HG02943 (cell line): ENCODE data around the gene OTP.

Experiments used
- ATAC-seq: cut with Tn5 transposase; IDR thresholded peaks from one replicate; pipeline ENCODE4 v1.9.1; 2021; ENCODE audit warnings: mild to moderate bottlenecking, low read depth, moderate library complexity; ENCODE audit not compliant: unreplicated experiment

The OTP gene

DNA sequence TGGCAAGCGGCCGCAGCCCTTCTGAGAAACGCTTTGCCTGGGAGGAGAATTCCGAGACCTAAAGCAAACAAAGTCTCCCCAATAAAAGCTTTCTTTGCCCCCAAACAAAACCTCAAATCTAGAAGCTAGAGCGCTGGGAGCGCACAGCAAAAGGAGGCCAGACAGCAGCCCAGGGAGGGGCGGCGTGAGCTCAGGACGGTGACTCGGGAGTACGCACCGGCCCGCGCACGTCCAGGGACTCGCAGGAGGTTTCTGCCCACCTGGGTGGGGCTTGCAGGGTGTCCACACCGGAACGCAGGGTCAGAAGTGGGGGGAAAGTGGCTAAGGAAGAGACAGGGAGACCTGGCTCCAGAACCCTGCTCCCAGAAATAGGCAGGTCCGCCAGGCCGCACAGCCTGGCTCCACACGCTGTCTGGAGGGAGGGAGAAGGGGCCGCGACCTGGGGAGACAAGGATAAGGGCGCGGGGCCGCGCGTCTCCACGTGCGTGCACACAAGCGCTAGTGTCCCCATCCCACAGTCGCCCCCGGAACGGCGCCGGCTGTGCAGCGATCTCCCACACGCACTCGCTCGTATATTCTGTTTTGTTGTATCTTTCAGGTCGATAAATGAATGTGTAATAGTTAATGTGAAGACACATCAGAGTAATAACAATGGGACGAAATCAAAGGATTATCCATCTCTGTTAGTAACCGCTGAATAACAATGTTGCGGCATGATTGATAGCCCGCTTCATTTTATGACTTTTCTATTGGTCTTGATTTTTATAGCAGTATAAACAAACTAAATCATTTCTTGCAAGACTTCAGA is 2.3 kb upstream of the OTP start:
- no peak for ATAC-seq

DNA sequence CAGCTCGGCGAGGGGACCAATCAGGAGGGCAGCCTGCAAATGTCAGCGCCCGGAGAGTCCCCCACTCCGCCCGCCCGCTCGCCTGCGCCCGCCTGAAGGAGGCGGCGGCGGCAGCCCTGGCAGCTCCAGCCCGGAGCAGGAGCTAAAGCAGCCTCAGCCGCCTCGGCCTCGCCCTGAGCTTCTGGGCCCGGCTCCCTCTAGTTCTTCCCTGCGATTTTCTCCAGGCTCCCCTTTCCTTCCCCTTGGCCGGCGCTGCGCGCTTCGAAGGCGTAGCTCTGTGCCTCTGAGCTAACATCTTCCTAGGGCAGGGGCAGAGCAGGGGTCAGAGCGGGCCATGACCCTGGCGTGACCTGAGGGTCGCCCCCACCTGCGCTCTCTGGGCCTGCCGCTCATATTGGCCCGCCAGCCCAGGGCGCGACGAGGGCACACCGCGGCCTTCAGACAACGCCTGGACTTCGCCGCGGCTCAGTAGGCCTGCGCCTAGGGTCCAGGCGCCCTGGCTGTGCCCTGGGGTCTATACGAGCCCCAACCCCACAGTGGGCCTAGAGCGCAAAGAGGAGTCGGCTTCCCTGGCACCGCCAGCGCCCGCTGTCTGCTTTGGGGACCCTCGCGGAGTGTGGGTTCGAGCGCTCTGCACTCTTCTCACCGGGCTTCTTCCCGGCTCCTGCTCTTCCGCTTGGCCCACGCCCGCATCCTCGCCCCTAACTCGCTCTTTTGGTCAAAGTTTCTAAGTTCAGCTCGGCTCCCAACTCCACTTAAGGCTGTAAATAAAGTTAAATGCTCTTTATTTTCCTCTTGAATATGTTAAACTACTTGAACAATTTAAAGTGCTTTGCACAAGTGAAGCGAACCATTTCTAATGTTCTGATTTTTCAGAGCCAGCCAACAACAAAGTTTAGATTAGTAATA is 504 bp upstream of the OTP start:
- no peak for ATAC-seq

DNA sequence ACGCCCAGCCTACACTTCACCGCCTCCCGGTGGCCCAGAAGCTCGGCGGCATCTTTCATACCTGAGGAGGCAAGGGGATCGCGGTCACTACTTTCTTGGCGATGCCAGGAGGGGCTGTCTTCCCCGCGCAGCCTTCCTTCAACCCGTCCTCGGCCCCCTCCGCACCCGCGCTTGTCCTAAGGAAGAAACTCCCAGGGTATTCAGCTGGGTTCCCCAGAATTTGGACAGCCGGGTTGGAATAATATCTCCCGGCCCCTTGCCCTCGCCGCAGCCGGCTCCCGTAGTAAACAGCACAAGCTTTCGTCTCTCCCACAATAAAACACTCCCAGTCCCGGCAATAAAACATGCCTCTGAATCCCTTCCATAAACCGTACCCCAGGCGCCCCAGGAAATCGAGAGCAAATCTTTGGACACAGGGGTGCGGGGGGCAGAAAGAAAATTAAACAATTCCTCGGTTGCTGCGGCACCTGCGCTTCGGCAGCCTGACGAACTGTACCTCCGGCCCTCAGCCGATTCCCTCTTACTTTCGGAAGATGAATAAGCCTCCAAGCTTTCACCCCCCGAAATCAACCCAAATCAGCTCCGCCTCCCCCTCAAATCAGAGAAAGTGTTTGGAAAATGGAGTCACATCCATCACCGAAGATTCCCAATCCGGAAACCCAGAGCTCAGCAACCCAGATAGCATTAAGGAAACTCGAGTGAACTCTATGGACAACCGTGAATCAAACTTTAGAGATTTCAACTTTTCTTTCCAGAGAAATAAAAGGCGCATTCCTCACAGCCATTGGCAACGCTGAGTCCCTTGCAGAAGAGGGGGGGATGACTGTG is 1.1 kb downstream of the OTP start:
- no peak for ATAC-seq

DNA sequence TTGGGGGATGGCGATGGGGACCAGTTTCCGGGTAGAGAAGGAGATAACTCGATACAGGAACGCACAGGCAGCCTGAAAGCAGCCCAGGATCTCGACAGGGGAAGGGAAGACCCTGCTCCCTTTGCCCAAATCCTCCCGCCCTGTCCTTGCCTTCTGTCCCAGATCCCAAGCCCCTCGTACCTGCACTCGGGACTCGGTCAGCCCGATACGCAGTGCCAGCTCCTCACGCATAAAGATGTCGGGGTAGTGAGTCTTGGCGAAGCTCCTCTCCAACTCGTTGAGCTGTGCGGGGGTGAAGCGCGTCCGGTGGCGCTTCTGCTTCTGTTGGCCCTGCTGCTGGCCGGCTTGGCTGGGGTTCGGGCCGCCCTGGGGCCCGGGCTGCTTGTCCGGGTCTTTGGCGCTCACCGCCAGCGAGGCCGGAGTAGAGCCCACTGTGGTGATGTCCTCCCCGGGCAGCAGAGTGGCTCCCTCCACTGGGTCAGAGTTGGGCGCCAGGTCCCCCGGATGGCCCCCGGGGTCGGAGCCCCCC is 1.8 kb downstream of the OTP start:
- ATAC-seq: no peak

DNA sequence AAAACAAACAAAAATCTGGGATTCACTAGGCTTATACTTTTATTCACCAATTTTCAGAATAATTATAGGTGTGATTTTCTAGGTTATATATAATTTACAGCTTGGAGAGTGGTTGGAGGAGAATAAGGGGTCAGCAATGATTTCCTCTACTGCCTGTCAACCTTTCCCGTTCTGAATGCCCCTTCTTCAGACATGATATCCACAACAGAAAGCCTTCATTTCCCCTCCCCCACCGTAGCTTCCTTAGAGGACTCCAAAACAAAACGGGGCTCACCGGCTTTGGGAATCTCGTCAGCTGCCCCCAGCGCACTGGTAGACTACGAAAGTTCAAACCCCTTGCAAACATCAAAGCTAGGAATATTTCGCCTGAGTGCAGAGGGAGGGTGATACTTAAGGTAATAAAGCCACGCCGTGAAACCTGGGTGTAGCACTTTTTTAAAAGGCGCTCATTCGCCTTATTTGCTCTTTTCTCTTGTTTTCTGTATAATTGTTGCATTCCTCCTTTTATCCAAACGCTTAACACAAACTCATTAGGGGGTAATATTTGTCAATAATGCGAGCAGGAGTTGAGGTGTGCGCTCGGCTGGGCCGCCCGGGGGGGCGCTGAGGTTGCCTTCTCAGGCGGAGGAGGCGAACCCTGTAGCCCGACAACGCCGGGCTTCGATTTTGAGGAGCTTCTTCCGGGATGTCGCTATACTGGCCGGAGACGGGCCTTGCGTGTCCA is 2.4 kb downstream of the OTP start:
- ATAC-seq: no peak

DNA sequence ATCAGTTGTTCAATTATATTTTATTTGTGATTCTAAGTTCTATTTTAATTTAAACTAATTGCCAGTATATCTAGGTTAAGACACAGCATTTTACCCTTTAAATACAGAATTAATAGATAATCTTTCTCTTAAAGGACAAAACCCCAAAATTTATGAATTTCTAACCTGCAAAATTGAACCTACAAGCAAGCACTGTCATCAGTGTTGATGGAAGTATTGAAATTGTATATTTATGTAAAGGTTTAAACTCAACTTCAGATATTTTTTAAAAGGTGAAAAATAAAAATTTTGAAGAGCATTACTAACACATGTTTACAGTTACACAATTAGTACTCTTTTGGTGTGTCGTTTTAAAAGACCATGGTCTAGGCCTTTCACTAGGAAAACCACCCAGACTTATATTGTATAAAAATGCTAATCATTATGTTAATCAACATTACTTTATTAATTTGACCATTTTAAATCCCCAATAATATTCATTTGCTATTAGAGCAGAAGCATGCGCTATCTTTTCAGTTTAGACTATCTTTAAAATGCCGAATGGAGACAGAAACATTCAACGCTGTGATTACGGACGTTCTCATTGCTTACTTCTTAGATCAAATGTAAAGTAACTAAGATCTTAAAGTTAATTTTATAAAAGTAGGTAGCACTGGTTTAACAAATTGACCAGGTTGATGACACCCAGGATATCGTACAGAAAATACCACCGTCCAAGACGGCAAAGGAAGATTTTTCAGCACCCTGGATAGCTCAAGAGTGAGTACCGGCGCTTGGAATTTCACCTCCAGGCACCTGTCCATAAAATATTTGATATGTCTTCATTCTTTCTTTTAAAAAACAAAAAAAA is 3.2 kb downstream of the OTP start:
- no peak for ATAC-seq

DNA sequence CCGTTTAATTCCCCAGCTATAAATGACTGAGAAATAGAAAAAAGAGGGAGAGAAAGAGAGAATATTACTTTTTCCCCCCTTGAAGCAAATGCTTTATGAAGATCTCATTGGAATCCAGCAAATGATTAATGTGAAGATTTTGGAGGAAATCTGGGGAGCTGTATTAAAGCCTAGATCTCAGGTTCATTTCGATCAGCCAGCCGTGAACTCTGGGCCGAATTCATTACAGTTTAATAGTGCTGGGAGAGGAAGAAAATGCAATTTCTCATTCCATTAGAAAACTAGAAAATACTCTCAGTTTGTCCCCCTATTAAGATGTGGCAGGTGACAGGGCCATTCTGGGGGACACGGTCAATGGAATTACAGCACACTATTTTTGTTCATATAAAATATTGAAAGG is 4.8 kb downstream of the OTP start:
- ATAC-seq: no peak

DNA sequence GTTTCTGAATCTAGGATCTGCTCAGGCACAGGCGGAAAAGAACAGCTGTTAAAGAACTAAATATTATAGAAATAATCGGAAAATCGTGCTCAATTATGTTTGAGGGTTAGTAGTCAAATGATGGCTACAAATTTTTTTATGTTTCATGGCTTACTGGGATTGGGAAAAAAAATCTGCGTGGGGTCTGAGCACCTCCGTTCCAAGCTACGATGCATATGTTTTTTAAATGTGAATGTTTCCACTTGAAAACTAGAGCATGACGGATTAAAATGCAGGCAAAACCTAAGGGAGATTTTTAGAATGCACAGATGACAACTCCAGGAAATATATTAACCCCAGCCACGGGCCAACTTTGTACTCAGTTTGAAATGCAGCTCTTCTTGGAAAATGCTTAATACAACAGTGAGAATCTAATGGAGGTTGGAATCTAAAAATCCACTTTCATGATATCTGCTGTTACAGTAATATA is 5.3 kb downstream of the OTP start:
- ATAC-seq: no peak

DNA sequence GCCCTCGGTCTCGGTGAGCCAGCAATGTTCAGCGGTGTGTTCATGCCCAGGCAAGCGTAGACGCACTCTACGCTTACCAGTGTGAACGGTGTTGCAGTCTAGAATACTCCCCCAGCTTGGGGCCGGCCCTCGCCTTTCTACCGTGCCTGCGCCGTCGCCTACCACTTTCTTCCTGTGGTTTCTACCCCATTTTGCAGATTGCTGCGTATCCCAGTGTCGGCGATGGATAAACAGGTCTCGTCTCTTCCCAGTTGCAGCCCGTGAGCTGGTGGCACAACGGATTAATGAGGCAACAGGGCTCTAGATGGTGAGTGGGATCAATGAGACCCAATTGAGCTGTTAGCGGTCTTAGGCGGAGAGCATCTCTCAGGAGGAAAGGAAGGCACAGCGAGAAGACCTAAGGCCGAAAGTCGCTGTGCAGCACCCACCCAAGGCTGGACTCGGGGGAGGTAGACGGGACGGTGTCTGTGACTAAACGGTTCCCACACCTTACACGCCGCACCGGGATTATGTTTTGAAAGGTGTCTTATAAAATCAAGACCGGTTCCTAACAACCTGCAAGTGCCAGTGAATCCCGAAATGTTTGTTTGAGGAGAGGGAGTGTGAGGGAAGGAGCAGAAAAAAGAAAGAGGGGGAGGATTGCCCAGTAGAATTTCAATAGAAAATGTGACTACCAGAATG is 5.8 kb downstream of the OTP start:
- no peak for ATAC-seq

DNA sequence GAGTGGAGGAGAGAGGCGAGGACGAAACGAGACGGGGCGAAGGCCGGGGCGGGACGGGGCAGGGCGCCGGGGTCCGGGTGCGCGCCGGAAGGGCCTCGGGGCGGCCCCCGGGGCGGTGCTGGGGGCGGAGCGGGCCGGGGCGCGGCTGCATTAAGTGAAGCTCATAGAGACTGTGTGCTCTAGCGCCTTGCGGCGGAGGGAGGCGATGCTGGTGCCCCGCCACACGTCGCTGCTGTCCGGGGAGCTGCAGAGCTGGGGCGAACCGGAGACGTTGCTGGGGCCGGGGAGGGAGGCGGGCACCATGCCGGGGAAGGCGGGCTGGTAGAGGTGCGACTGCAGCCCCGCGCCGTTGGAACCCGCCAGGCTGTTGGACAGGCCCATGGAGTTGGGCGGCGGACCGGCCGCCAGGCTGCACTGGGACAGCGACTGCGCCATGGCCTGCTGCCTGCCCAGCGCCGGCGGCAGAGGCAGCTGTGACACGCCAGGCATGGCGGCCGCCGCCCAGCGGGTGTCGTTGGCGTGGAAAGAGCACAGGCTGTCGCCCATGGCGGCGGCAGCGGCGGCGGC is 8.3 kb downstream of the OTP start:
- ATAC-seq: peak; percentile 85

DNA sequence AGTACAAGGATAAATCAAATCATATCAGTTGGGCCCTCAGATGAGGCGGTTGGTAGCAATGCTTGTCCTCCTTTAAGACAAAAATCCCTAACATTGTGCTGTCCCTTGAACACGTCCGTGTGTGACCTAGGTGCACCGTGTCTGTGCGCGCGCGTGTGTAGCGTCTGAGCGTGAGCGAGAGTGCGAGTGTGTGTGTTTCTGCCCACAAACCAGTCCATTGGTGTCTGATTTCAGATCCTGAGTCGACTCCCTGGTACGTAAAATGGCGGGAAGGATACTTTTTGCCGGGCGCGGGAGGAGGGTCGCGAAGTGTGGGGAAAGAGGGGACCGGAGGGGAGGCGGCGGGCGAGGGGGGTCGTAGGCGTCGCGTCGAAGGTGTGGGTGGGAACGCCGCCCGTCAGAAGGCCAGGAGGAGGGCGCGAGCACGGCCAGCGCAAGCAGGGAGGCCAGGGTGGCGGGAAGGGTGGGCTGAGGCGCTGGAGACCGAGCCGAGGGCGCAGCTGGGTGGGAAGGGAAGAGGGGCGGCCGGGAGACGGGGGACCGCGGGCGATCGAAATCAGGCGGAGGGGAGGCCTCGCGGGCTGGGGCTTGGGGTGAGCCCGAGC is 8.9 kb downstream of the OTP start:
- ATAC-seq: peak; percentile 8

DNA sequence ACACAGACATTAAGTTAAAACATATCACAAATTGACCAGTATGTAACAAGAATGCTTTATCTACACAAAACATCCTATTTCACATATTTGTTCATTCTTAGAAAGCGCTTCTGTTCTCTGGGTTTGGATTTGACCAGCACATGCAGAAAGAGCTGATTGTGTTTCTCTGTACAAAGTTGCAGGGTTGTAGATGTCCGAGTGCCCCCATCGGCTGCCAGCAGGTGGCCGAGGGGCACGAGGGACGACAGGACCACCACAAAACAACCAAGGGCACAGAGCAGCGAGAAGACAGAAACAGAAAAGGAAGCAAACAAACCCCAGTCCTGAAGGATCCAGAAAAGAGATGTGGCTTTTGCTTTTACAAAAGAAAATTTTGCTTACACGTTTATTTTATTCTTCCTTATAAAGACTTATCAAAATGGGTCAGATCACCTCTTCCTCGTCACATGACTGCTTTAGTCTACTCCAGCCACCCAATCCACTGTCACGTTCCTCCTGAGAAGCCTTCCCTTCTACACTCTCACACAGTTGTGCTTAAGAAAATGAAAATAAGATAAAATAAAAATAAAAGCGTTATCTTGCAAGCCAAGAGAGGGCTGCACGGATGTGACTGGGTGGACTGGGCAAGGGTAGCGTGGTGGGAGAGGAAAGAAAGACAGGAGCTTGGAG is 9.5 kb downstream of the OTP start:
- no peak for ATAC-seq

DNA sequence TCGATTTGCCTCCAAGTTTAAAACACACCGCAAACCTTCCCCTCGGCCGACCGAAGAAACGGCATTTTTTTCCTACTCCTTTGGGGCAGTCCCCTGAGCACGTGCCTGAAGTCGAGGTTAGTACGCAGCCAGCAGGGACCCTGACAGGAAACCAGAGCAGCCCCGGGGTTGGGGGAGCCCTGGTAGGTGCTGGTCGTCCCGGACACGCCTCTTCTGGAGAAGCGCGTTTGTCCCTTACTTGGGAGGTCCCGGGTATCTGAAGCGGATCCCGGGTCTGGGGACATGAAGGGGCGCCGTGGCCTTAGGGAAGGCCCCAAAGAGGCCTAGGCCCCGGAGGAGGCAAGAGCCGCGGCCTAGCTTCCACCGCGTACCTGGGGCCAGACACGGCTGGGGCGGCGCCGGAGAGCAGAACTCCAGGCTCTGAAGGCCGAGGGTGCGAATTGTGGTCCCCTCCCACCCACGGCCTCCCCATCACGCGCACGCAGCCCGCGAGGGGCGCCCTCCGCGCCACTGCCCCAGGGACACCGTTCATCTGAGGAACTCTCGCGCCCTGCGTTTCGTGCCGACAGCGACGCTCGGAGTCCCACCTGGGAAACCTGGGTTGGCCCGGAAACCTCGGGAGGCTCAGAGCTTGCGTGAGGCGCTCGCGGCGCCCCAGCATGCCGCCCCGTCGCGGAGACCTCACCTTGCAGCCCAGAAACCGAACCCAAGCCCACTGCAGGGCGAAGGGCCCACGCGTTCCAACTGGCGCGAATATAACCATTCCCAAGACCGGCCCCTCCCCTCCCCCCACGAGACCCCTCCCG is 10.4 kb downstream of the OTP start:
- no peak for ATAC-seq

DNA sequence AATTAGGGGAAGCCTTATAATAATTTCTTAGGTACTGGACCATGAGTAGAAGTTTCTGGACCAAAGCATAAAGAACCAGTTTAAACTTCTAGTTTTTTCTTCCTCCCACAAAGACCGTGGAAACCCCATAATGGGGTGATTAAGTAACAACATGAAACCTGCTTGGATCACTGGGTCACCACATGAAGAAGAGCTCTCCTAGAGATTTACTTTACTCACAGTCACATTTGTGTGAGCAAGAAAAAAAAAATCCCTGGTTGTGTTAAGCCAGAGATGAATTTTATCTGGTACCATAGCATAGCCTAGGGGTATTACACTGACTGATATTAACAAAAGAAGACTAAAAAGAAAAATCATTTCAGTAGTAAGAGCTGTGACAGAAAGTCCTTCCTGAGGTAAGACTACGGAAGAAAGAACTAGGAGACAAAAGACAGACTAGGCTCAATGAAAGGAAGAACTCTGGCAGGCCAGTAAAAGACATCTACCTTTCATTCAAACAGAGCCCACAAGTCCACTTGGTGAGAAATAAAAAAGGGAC is 15.2 kb downstream of the OTP start:
- no peak for ATAC-seq

DNA sequence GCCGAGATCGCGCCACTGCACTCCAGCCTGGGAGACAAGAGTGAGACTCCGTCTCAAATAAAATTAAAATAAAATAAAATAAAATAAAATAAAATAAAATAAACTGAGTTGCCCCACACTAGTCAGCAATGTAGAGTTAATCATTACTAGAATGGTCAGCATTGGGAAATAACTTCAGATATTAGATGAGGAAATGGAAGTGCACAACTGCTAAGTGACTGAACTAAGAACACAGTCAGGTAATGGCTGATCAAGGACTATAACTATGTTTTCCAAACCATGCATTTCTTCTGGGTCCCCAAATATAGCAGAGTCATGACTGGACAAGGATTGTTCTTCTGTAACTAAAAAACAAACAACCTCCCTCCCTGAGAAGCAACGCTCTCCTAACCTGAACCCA is 17.1 kb downstream of the OTP start:
- no peak for ATAC-seq

DNA sequence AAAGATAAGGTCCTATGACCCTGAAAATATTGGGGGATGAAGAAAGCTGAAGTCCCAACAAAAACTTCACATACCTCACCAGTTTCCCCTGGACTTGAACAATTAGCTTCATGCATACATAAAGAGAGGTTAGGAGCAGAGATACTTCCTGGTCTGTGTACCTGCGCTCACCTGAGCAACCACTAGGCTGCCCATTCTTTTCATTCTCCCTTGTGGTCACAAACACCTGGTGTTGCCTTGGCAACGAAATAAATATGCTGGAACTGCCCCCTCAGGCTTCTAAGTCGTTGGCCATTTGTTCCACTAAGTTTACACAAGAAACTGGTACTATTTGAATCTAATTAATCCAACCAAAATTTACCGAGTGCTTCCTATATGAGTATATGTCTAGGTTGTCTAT is 18.1 kb downstream of the OTP start:
- ATAC-seq: no peak
